Measurements from ENCODE around the gene NFE2L2.

The NFE2L2 gene

DNA sequence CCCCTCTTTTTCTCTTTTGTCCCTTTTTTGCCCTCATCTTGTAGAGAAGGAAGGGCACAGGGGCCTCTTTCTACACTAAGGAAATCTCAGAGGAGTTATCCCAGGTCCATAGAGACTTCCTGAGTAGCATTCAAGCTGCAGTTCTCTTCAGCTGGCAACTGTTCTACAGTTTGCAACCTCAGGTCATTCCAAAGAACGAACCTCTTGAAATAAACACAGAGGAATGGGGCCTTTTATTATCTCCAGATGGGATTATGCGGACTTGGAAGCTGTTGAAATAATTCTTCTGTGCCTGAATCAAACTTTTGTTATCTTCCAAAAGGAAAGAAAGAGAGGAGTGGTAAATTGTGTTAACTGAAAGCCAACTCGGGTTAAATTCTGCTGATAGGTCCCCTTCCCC is 31.0 kb upstream of the NFE2L2 start:
- TF ChIP-seq, protein P1, sequence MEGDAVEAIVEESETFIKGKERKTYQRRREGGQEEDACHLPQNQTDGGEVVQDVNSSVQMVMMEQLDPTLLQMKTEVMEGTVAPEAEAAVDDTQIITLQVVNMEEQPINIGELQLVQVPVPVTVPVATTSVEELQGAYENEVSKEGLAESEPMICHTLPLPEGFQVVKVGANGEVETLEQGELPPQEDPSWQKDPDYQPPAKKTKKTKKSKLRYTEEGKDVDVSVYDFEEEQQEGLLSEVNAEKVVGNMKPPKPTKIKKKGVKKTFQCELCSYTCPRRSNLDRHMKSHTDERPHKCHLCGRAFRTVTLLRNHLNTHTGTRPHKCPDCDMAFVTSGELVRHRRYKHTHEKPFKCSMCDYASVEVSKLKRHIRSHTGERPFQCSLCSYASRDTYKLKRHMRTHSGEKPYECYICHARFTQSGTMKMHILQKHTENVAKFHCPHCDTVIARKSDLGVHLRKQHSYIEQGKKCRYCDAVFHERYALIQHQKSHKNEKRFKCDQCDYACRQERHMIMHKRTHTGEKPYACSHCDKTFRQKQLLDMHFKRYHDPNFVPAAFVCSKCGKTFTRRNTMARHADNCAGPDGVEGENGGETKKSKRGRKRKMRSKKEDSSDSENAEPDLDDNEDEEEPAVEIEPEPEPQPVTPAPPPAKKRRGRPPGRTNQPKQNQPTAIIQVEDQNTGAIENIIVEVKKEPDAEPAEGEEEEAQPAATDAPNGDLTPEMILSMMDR (IDR thresholded peaks at IDR 0.05; ENCODE audit: poor library complexity, severe bottlenecking) = no peak
- Histone ChIP-seq H3K4me3 (ENCODE audit: severe bottlenecking) (no peak overlapping the region), H3K36me3 (ENCODE audit: low read depth) (0 out of 2 replicates have a peak, but pooled peaks cover 4% of the 10 kb centered on the region), H3K4me1 (ENCODE audit: insufficient read depth, poor library complexity, severe bottlenecking) (no peaks in the 10 kb centered on the region), H3K27me3 (ENCODE audit: insufficient read depth, poor library complexity, severe bottlenecking) (no peaks in the 10 kb centered on the region), H3K9me3 (ENCODE audit: severe bottlenecking) (no peaks in the 10 kb centered on the region), H3K27ac (ENCODE audit: poor library complexity, severe bottlenecking) (no peak overlapping the region)
- no peak for ATAC-seq (ENCODE audit: low read depth)
- DNase-seq (ENCODE audit: low spot score) = no peak

DNA sequence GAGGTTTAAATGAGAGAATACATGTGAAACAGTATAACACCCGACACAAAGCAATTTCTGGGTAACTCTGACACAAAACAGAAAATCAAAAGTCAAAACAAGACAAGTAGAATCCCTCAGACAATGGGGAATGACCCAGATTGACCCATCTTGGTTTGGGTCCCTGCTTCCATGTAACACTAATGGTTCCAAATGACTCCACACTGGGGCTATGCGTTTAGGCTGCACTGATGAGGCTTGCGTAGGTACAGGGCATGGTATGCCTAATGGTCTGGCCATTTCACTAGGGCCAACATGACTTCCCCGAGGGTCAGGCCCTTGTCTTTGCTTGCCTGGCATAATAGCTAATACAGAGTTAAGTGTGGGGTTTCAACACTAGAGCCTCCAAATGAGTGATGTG is 27.2 kb upstream of the NFE2L2 start:
- H3K4me3 ChIP-seq (ENCODE audit: severe bottlenecking) = no peak overlapping the region
- TF ChIP-seq, protein P1 (IDR thresholded peaks at IDR 0.05; ENCODE audit: poor library complexity, severe bottlenecking) = no peak
- no peak for DNase-seq (ENCODE audit: low spot score)
- H3K9me3 ChIP-seq (ENCODE audit: severe bottlenecking) = no peaks in the 10 kb centered on the region
- no peak for ATAC-seq (ENCODE audit: low read depth)
- no peaks in the 10 kb centered on the region for H3K27me3 ChIP-seq (ENCODE audit: insufficient read depth, poor library complexity, severe bottlenecking)
- H3K27ac ChIP-seq (ENCODE audit: poor library complexity, severe bottlenecking) = no peak overlapping the region
- H3K36me3 ChIP-seq (ENCODE audit: low read depth) = 0 out of 2 replicates have a peak, but pooled peaks cover 4% of the 10 kb centered on the region
- H3K4me1 ChIP-seq (ENCODE audit: insufficient read depth, poor library complexity, severe bottlenecking) = no peaks in the 10 kb centered on the region

DNA sequence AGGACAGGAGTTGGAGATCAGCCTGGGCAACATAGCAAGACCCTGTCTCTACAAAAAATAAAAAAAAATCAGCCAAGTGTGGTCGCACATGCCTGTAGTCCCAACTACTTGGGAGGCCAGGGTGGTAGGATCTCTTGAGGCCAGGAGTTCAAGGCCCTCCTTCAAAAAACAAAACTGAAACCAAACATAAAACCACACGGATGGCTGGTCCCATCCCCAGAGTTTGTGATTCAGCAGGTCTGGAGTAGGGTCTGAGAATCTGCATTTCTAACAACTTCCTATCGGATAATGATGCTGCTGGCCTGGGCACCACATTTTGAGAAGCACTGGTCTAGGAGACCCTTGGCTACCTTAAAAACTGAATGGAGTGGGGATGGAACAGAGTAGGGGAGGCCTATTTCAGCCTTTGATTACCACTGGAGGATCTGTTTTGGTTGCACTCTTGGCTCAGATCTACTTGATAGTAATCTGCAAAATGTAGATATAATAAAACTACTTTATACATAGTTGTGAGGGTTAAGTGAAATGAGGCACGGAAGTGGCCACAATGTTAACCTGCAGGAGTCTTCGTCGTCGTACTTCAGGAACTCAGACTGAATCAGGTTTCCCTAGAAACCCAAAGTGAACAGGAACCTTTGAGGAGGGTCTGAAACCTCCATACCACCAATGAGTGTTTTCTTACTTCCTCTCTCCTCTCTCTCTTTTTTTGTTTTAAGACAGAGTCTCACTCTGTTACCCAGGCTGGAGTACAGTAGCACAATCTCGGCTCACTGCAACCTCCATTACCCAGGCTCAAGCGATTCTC is 25.5 kb upstream of the NFE2L2 start:
- Histone ChIP-seq H3K9me3 (ENCODE audit: severe bottlenecking) (no peaks in the 10 kb centered on the region), H3K36me3 (ENCODE audit: low read depth) (no peaks in the 10 kb centered on the region), H3K4me1 (ENCODE audit: insufficient read depth, poor library complexity, severe bottlenecking) (no peaks in the 10 kb centered on the region), H3K27me3 (ENCODE audit: insufficient read depth, poor library complexity, severe bottlenecking) (no peaks in the 10 kb centered on the region), H3K4me3 (ENCODE audit: severe bottlenecking) (no peak overlapping the region), H3K27ac (ENCODE audit: poor library complexity, severe bottlenecking) (no peak overlapping the region)
- TF ChIP-seq, protein P1 (IDR thresholded peaks at IDR 0.05; ENCODE audit: poor library complexity, severe bottlenecking) = no peak
- no peak for ATAC-seq (ENCODE audit: low read depth)
- no peak for DNase-seq (ENCODE audit: low spot score)

DNA sequence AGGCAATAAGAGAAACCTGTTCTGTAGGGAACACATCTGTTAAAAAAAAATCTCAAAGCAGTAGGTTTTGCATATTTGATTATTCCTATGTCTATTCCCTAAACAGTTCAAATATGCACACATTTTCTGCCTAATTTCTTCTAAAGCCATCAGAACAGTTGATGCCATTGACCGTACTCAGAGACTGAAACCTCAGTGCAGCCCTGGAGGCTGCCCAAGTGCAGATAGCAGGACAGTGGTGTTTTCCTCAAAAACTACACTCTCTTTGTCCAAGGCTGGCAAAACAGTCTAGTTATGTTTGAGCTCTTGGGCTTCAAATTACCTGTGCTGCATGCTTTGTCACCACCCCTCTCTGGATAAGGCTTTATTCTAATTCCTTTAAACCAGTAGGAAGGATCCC is 23.3 kb upstream of the NFE2L2 start:
- H3K4me1 ChIP-seq (ENCODE audit: insufficient read depth, poor library complexity, severe bottlenecking) = no peaks in the 10 kb centered on the region
- H3K27ac ChIP-seq (ENCODE audit: poor library complexity, severe bottlenecking) = no peak overlapping the region
- H3K4me3 ChIP-seq (ENCODE audit: severe bottlenecking) = no peak overlapping the region
- no peaks in the 10 kb centered on the region for H3K36me3 ChIP-seq (ENCODE audit: low read depth)
- no peaks in the 10 kb centered on the region for H3K9me3 ChIP-seq (ENCODE audit: severe bottlenecking)
- DNase-seq (ENCODE audit: low spot score) = no peak
- H3K27me3 ChIP-seq (ENCODE audit: insufficient read depth, poor library complexity, severe bottlenecking) = no peaks in the 10 kb centered on the region
- no peak for ATAC-seq (ENCODE audit: low read depth)
- TF ChIP-seq, protein P1 (IDR thresholded peaks at IDR 0.05; ENCODE audit: poor library complexity, severe bottlenecking) = no peak
